Neural cell (in vitro differentiated cells): Measurements from ENCODE around the gene HIPK2.

Experiments used
- SMC3 ChIP-seq: fragments of 450-650 bp; conservative IDR thresholded peaks from 2 replicates; pipeline ENCODE4 v1.6.1; 2014; ENCODE audit warnings: antibody characterized with exemption, mild to moderate bottlenecking, moderate library complexity; ENCODE audit not compliant: poor library complexity
- TF ChIP-seq, protein P1 (sequence below): fragments of 450-650 bp; IDR thresholded peaks from 2 replicates; pipeline ENCODE4 v1.5.1; 2014; ENCODE audit warnings: antibody characterized with exemption, mild to moderate bottlenecking, moderate library complexity; ENCODE audit not compliant: poor library complexity, severe bottlenecking
- TF ChIP-seq, protein P2 (sequence below): IDR thresholded peaks from 2 replicates; pipeline ENCODE4 v1.6.1; 2012; ENCODE audit warnings: borderline replicate concordance

DNA sequence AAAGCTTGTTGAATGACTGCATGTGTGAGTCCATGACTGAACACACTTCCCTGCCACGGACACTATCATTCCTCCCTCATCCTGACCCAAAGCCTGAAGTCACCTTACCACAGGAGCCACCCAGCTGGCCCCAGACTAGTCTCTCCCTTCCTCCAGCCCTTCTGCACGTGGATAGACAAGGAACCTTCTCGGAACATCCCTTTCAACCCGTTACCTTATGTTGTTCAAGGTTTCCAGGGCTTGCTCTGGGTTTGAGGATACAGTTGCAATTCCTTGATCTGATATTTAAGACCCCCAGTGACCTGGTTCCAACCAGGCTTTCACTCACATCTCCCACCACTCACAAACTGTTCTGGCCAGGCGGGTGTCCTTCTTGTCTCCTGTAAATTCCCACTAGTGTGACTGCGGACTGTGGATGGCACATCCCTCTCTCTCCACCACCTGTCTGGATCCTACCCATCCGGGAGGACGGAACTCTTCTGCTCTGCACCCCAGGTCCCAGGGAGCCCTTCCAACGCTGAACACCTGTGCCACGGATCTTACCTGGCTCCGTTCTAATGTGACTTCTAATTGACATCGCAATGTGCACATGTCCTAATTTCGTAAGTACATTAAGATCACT, 62.5 kb downstream of the HIPK2 start:
- TF ChIP-seq, protein P1, sequence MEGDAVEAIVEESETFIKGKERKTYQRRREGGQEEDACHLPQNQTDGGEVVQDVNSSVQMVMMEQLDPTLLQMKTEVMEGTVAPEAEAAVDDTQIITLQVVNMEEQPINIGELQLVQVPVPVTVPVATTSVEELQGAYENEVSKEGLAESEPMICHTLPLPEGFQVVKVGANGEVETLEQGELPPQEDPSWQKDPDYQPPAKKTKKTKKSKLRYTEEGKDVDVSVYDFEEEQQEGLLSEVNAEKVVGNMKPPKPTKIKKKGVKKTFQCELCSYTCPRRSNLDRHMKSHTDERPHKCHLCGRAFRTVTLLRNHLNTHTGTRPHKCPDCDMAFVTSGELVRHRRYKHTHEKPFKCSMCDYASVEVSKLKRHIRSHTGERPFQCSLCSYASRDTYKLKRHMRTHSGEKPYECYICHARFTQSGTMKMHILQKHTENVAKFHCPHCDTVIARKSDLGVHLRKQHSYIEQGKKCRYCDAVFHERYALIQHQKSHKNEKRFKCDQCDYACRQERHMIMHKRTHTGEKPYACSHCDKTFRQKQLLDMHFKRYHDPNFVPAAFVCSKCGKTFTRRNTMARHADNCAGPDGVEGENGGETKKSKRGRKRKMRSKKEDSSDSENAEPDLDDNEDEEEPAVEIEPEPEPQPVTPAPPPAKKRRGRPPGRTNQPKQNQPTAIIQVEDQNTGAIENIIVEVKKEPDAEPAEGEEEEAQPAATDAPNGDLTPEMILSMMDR: no peak
- no peak for TF ChIP-seq SMC3
- TF ChIP-seq, protein P2, sequence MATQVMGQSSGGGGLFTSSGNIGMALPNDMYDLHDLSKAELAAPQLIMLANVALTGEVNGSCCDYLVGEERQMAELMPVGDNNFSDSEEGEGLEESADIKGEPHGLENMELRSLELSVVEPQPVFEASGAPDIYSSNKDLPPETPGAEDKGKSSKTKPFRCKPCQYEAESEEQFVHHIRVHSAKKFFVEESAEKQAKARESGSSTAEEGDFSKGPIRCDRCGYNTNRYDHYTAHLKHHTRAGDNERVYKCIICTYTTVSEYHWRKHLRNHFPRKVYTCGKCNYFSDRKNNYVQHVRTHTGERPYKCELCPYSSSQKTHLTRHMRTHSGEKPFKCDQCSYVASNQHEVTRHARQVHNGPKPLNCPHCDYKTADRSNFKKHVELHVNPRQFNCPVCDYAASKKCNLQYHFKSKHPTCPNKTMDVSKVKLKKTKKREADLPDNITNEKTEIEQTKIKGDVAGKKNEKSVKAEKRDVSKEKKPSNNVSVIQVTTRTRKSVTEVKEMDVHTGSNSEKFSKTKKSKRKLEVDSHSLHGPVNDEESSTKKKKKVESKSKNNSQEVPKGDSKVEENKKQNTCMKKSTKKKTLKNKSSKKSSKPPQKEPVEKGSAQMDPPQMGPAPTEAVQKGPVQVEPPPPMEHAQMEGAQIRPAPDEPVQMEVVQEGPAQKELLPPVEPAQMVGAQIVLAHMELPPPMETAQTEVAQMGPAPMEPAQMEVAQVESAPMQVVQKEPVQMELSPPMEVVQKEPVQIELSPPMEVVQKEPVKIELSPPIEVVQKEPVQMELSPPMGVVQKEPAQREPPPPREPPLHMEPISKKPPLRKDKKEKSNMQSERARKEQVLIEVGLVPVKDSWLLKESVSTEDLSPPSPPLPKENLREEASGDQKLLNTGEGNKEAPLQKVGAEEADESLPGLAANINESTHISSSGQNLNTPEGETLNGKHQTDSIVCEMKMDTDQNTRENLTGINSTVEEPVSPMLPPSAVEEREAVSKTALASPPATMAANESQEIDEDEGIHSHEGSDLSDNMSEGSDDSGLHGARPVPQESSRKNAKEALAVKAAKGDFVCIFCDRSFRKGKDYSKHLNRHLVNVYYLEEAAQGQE: no peak
